DMS114 treated with DMSO at 0.1 percent for 48 hours (cell line): Measurements from ENCODE around the gene CDC34.
A peak's percentile ranks its signal among the peaks of the same experiment; 100 is the strongest.

ENCODE experiments used
- DNase-seq: peaks from one replicate; lab custom pipeline; 2025; ENCODE audit not compliant: unreplicated experiment; lab: John Stamatoyannopoulos, UW

Gene CDC34, protein sequence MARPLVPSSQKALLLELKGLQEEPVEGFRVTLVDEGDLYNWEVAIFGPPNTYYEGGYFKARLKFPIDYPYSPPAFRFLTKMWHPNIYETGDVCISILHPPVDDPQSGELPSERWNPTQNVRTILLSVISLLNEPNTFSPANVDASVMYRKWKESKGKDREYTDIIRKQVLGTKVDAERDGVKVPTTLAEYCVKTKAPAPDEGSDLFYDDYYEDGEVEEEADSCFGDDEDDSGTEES

GRCh38 chr19:531753-532560 lies at the start of gene CDC34:
TSS of gene CDC34 (plus strand) at chr19:531760. CDS start at chr19:531932, 172 bp downstream.
- no peak for DNase-seq

GRCh38 chr19:482186-483041 lies 49.1 kb upstream of the CDC34 start:
- DNase-seq = no peak

DNA sequence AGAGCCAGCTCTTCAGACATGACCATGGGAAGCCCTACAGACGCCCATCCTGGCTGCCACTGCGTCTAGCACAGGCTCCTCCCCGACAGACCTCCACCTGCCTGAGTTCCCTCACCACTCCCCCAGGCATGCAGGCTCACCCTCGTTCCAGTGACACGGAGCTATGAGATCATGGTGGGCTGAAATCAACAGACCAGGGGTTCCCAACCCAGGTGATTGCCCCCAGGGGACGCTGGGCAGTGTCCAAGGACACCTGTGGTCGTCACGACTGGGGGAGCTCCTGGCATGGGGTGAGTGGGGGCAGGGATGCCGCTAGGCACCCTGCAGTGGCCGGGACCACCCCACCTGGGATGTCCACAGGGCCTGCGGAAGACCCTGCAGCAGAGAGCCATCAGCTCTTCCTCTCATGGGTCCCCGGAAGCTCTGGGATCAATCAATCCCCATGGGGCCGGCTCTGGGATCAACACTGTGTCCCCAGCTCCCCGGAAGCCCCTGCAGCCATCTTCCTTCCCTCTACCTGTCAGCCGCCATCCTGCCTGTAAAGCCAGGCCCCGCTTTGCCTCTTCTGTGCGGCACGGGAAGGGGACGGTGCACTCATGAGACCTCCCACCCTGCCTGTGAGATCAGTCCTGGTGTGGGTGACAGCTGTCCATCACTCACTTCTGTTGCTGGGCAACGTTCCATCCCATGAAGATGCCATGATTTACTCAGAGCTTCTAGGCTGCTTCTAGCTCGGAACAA lies 48.1 kb upstream of the CDC34 start:
- no peak for DNase-seq

- DNase-seq = no peak
These were observed 47.1 kb upstream of the CDC34 start for GRCh38 chr19:484494-484893.

DNA sequence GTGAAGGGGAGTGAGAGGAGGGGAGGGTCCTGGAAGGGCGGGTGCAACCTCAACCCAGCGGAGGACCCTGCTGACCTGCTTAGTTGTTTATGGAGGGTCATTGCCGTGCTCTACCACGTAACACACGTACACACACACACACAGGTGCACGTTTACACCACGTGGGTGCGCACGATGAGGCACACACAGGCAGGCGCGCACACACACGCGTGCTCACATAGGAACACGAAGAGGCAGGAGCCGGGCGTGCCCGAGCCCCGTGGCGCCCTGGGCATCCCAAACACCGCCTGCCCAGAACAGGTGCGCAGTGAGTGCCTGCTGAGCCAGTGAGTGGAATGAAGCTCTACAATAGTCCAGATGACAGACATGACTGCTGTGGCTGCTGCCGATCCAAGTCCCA lies 46.5 kb upstream of the CDC34 start:
- DNase-seq = no peak

- DNase-seq = no peak
These were observed 45.9 kb upstream of the CDC34 start for GRCh38 chr19:485583-486236.

DNA sequence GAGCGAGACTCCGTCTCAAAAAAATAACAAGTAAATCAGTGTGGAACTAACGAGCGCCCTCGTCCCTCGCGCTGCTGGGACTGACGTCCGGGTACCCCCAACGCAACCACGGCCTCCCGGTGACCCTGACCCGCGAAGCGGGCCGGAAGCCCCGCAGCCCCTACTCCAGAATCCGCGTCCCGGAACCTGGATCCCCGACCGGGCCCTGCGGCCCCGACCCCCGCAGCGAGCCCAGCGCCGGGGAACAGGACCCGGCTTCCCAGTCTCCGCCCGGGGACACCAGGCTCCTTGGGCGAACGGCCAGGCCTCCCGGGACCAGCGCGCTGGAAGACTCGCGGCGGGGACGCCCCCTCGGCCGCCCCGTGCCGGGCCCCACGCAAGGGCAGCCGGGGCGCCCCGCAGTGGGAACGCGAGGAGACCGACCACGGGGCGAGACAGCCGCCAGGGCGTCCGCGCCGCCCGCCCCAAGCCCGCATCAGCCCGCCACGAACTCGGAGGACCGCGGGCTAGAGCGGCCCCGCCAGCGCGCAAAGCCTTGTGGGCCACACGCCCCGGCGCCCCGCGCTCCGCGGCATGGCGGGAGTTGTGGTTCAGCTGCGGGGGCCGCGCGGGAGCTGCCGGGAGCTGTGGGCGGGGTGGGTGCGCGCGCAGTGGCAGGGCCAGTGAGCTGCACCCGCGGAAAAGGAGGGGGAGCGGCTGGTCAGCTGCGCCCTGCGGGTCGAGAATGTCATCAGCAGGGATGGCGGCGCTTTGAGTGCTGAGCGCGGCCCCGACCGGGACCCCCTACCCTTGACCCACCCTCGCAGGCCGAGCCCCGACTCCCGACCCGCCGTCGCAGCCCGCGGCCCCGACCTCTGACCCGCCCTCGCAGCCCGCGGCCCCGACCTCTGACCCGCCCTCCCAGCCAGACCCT lies 42.8 kb upstream of the CDC34 start:
- DNase-seq = peak; percentile 69

- no peak for DNase-seq
These were observed 42.0 kb upstream of the CDC34 start for GRCh38 chr19:489418-490196.

- no peak for DNase-seq
These were observed 40.3 kb upstream of the CDC34 start for GRCh38 chr19:491146-491741.

- no peak for DNase-seq
These were observed 39.4 kb upstream of the CDC34 start for GRCh38 chr19:492091-492531.

DNA sequence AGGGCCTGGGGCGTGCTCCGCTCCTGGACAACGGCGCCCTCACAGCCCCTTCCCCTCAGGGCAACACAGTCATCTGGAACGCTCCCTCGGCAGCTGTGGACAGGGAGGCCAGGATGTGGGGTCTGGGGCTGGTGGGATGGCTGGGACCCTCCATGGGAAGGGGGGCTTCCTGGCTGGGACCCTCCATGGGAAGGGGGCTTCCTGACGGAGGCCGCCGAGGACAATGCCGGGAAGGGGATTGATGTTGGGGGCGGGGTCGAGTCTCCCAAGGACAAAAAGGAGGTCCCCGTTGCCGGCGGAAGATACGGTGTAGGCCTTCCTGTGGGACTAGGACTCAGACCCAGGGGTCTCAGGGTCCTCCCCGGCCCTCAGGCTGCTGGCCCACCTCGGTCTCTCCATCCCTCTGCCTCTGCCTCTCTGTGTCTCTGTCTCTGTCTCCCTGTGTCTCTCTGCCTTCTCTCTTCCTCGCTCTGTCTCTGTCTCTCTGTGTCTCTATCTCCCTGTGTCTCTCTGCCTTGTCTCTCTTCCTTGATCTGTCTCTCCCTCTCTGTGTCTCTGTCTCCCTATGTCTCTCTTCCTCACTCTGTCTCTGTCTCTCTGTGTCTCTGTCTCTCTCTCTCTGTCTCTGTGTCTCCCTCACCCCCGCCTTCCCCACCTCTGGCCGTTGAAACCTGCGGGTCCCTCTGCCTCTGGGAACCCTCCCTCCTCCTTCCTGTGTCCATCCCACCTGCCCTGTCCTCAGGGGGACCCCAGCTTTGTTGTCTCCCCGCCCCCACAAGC lies 38.0 kb upstream of the CDC34 start:
- no peak for DNase-seq

DNA sequence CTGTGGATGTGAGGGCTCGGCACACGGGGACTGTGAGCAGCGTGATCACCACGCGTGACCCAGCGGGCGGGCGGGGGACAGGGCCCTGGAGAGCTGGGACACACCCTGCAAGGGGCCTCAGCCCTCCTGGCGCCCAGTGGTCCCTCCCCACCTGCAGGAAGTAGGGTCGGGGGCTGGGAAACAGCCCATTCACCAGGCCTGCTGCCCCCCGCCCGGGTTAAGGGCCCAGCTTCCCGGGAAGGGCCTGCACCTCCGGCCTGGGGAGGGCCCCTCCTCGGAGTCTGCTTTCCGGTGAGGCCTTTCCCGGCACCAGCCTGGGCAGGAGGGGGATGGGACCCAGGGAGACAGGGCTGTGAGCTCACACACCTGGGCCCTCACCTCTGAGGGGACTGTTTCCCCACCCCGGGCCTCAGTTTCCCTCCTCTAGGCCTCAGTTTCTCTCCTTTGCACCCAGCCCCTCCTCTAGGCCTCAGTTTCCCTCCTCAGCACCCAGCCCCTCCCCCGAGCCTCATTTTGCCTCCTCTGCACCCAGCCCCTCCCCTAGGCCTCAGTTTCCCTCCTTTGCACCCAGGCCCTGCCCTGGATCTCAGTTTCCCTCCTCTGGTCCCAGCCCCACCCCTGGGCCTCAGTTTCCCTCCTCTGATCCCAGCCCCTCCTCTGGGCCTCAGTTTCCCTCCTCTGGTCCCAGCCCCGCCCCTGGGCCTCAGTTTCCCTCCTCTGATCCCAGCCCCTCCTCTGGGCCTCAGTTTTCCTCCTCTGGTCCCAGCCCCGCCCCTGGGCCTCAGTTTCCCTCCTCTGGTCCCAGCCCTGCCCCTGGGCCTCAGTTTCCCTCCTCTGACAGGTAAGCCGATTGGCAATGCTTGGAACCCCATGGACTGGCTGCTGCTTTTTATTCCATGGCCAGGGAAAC lies 37.1 kb upstream of the CDC34 start:
- no peak for DNase-seq

DNA sequence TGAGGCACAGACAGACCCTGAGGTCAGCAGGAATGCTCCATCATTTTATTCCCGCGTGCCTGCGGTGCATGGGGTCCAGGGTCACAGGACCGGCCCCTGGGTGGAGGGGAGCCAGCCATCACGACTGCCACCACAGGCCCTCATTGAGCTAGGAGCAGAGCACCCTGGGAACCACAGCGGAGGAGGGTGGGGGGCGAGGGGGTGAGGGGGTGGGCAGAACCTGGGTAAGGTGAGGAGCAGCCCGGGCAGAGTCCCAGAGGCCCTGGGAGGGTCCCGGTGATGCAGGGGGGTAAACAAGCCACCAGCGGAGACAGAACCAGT lies 36.5 kb upstream of the CDC34 start:
- no peak for DNase-seq

DNA sequence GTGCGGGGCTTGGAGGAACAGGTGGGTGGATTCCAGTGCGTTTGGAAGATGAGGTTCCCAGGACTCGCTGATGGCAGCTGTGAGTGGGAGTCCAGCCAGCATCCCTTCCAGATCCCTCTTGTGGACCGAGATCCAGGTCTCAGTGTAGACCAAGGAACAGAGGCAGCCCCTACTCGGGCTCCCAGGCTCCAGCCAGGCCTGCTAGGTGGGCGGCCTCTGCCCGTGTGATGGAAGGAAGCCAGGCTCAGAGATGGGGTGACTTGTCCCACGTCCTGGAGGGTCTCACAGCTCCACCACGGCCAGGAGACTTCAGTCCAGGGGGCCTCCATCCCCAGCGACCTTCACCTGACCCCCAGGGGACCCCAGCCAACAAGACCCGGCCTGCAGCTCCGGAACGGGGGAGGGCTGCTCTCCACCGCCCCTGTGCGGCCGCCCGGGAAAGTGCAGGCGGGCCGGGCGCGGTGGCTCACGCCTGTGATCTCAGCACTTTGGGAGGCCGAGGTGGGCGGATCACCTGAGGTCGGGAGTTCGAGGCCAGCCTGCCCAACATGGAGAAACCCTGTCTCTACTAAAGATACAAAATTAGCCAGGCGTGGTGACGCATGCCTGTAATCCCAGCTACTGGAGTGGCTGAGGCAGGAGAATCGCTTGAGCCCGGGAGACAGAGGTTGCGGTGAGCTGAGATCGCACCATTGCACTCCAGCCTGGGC lies 36.0 kb upstream of the CDC34 start:
- no peak for DNase-seq

DNA sequence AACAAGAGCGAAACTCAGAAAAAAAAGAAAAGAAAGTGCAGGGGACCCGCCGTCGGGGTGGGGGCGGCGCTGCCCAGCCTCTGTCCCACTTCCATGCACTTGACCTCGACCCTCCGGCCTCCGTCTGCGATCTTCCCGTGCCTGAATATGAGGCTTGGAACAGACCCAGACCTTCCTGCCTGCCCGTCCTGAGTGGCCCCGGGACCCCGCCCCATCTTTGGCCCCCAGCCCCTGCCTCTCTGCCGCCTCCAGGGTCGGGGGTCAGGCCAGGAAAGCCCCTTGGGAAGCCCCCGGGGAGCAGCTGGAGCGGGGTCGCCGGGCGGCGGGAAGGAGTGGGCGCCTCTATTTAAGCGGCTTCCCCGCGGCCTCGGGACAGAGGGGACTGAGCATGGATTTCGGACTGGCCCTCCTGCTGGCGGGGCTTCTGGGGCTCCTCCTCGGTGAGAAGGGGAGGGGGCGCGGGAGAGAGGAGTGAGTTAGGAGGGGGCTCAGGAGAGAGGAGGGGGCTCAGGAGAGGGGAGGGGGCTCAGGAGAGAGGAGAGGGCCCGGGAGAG lies 35.4 kb upstream of the CDC34 start, which contains the start of gene MADCAM1:
Gene MADCAM1, plus strand, starts transcription at position 375 of the 554 bp plus-strand sequence. Its CDS starts 14 bp downstream, at position 389.
- DNase-seq = no peak
